Skeletal muscle cell (primary cell): ENCODE measurements around the gene TNFSF15.

ENCODE experiments used
- DNase-seq: peaks from one replicate; pipeline ENCODE4 v3.0.0-alpha.2; 2010; ENCODE audit warnings: low read depth
- H3K4me3 ChIP-seq: 2 replicates; pipeline ENCODE4 v1.5.1; 2011; ENCODE audit warnings: low read depth, mild to moderate bottlenecking, control low read depth, low read length, moderate library complexity

TNFSF15 gene

GRCh38 chr9:114826431-114826830 is 20.6 kb upstream of the TNFSF15 start:
- no peak overlapping the region for H3K4me3 ChIP-seq
- DNase-seq, result no peak

DNA sequence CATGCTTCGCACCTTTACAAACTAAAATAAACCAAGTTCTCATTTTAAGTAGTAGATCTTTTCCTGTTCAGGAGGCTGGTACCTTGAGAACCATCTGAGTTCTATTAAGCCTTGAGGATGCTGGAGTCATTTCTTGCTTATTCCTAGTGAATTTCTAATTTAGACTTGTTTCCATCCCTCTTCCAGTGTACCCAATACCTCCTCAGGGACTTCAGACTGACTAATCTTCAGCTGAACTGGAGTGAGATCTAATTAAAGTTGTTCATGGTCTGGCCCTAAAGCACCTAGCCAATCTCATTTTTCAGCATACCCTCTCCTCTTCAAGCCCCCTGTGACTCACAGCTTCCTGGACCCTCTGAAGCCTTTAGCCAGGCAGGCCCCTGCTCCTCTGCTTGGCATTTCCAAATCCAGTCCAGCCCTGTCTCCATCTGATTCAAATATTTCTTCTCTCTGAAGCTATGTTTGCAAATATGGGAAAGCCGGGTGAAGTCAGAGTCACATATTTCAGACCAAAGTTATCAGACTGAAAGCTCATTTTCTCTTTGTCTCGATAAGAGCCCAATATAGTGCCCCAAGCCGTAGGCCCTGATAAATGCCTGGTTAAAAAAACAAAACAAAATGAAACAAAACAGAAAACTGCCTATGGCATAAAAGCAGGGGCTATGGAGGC is 19.4 kb upstream of the TNFSF15 start:
- H3K4me3 ChIP-seq, result no peak overlapping the region
- DNase-seq, result no peak

- DNase-seq, result no peak
- no peak overlapping the region for H3K4me3 ChIP-seq
These were observed 18.3 kb upstream of the TNFSF15 start for GRCh38 chr9:114824110-114824509.

- no peak overlapping the region for H3K4me3 ChIP-seq
- no peak for DNase-seq
These were observed 17.6 kb upstream of the TNFSF15 start for GRCh38 chr9:114823441-114823840.

- DNase-seq, result no peak
- H3K4me3 ChIP-seq, result no peak overlapping the region
These were observed 16.9 kb upstream of the TNFSF15 start for GRCh38 chr9:114822708-114823107.

- H3K4me3 ChIP-seq, result no peak overlapping the region
- no peak for DNase-seq
These were observed 15.1 kb upstream of the TNFSF15 start for GRCh38 chr9:114820776-114821501.

GRCh38 chr9:114818178-114818577 is 12.3 kb upstream of the TNFSF15 start:
- DNase-seq, result no peak
- no peak overlapping the region for H3K4me3 ChIP-seq

- H3K4me3 ChIP-seq, result no peak overlapping the region
- DNase-seq, result no peak
These were observed 8.0 kb upstream of the TNFSF15 start for GRCh38 chr9:114813717-114814418.

GRCh38 chr9:114811966-114812636 is 6.3 kb upstream of the TNFSF15 start:
- no peak for DNase-seq

DNA sequence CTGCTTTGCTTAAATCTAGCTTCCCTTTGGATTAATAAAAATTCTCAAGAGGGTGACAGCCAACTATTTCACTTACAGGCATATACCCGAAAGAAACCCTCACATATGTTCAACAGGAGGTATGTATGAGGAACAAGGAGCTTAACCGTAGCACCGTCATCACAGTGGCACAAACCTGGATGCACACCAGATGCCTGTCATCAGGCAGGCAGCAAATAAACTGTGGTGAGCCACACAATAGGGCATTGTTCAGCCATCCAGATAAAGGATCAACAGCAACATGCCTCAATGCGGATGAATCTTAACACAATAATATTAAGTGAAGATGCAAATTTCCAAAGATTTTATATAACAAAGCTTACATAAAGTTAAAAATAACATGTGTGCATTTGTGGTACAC is 5.5 kb upstream of the TNFSF15 start:
- no peak overlapping the region for H3K4me3 ChIP-seq
- DNase-seq, result no peak

More at GRCh38 chr9:114811966-114812636, 6.3 kb upstream of the TNFSF15 start:
- no peak overlapping the region for H3K4me3 ChIP-seq

GRCh38 chr9:114810614-114811013 is 4.8 kb upstream of the TNFSF15 start:
- no peak for DNase-seq
- H3K4me3 ChIP-seq, result no peak overlapping the region

- H3K4me3 ChIP-seq, result no peak overlapping the region
- DNase-seq, result no peak
These were observed 674 bp upstream of the TNFSF15 start for GRCh38 chr9:114806526-114806900.

DNA sequence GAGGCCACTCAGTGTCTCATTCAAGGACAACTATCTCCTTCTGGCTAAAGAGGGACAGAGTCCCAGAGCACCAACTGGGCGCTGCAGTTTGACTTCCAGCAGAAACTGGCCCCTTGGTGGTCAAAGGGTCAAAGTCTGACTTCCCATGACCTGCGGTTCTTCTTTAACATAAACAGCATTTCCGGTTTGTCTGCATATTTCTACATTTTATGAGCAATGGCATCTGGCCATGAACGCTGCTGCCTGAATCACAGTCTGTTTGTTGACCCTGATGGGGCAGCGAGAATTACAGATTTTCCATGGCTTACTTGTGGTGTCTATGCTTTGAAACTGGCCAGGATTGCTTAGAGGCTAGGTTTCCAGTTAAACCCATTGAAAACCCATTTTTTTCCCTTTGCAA is 1.3 kb downstream of the TNFSF15 start:
- no peak overlapping the region for H3K4me3 ChIP-seq
- peak; percentile 72 for DNase-seq

GRCh38 chr9:114803479-114804265 is 2.2 kb downstream of the TNFSF15 start:
- no peak for DNase-seq
- H3K4me3 ChIP-seq, result no peak overlapping the region

- no peak overlapping the region for H3K4me3 ChIP-seq
- no peak for DNase-seq
These were observed 5.9 kb downstream of the TNFSF15 start for GRCh38 chr9:114799925-114800324.

DNA sequence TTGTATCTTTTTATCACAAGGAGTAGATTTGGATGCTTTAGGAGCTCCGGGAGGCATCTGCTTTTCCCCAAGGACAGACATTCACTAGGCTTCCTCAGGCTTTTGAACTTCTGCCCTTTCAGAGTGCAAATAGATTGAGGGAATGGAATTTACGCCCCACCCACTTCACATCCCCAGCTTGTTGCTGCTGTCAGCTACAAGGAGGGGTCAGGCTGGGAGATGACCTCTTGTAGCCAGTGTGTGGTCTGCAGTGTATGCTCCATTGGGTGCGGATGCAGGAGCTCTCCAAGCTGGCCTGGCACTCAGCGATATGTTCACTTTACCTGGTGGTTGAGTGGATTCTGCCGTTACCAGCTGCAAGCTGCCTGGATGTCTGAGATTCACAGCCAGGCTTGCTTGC is 6.4 kb downstream of the TNFSF15 start:
- DNase-seq, result no peak
- no peak overlapping the region for H3K4me3 ChIP-seq

DNA sequence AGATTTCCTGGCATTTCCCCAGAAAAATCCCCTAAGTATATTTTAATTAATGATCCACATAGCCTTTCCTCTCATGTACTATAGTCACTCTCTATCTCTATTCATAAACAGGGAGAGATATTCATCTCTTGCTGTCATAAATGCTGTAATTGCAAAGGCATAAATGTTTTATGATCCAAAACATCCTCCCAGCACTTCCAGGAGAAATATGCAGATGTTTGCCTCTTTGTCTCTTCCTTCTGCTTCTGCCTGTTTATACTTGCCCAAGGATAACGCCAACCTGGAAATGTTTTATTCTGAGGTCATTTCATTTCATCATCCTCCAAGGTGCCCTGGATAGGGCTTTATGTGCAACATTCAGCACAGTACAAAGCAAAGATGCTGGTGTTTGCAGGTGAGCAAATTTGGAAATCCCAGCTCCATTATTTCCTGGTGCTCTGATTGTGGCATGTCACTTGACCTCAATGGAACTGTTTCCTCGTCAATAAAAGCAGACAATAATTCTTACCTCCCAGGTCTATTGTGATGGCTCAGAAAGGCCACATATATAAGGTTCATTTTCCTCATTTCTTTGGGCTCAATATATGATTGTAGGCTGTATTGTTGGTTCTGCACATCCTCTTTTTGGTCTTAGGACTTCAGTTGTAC is 6.9 kb downstream of the TNFSF15 start:
- no peak overlapping the region for H3K4me3 ChIP-seq
- no peak for DNase-seq

GRCh38 chr9:114798101-114798500 is 7.7 kb downstream of the TNFSF15 start:
- DNase-seq, result no peak

DNA sequence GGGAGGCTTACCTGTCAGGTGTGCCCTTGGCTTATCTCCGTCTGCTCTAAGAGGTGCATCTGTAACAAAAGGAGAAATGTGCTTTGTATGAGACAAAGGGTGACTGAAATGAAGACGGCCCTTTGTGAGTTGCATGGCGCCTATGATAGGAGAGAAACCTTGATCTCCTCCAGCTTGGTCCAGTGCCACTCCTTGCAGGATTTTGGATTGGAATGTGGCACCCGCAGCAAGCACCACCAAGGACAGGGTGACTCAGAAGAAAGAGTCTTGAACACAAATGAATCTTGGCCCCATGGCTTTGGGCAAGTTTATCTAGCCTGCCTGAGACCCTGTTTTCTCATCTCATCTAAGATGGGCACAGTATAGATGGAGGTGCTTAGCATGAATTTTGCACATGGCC is 13.4 kb downstream of the TNFSF15 start:
- DNase-seq, result no peak
- no peak overlapping the region for H3K4me3 ChIP-seq

More at GRCh38 chr9:114798101-114798500, 7.7 kb downstream of the TNFSF15 start:
- H3K4me3 ChIP-seq, result no peak overlapping the region
